Fibroblast of mammary gland (primary cell): Measurements from ENCODE around the gene GALM.

ENCODE experiments used
- DNase-seq: peaks from one replicate; pipeline ENCODE4 v3.0.0-alpha.2; 2010; ENCODE audit warnings: low read depth
- H3K4me3 ChIP-seq: 2 replicates; pipeline ENCODE4 v1.5.1; 2011; ENCODE audit warnings: low read depth, mild to moderate bottlenecking, low read length, moderate library complexity; ENCODE audit not compliant: control insufficient read depth
- TF ChIP-seq, protein P1 (sequence below): conservative IDR thresholded peaks from 2 replicates; pipeline ENCODE4 v1.5.1; 2011; ENCODE audit warnings: low read depth, low read length, inconsistent platforms; ENCODE audit not compliant: control insufficient read depth, insufficient read depth

The GALM gene

DNA sequence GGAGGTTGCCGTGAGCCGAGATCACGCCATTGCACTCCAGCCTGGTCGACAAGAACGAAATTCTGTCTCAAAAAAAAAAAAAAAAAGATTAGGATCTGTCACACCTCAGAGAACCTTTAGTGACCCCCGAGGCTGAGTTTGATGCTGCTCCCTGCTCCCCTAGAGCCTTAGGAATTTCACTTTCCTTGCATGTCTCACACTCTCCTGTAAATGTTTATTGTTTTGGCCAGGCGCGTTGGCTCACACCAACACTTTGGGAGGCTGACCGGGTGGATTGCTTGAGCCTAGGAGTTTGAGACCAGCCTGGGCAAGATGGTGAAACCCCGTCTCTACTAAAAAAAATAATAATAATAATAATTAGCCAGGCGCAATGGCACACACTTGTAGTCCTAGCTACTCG, 53.8 kb downstream of the GALM start:
- no peak for DNase-seq
- TF ChIP-seq, protein P1, sequence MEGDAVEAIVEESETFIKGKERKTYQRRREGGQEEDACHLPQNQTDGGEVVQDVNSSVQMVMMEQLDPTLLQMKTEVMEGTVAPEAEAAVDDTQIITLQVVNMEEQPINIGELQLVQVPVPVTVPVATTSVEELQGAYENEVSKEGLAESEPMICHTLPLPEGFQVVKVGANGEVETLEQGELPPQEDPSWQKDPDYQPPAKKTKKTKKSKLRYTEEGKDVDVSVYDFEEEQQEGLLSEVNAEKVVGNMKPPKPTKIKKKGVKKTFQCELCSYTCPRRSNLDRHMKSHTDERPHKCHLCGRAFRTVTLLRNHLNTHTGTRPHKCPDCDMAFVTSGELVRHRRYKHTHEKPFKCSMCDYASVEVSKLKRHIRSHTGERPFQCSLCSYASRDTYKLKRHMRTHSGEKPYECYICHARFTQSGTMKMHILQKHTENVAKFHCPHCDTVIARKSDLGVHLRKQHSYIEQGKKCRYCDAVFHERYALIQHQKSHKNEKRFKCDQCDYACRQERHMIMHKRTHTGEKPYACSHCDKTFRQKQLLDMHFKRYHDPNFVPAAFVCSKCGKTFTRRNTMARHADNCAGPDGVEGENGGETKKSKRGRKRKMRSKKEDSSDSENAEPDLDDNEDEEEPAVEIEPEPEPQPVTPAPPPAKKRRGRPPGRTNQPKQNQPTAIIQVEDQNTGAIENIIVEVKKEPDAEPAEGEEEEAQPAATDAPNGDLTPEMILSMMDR, result no peak

DNA sequence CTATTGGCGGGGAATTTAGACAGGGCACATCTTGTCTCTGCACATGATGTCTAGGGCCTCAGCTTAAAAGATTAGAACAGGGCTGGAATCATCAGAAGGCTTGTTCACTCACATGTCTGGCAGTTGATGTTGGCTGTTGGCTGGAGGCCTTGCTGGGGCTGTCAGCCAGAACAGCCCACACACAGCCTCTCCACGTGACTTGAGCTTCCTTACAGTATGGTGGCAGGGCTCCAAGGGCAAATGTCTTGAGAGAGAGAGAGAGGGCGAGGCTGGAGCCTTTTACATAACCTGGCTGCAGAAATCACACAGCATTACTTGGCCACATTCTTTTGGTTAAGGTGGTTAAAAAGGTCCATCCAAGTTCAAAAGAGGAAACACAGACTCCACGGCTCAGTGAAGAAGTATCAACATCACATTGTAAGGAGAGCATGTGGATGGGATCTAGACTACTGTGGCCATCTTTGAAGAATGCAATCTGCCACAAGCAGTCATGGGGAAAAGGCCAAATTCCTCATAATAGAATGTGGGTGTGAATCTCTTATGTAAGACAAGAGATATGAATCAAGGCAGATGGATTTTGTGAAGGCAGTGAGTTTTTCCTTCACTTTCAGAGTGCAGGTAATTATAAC, 54.8 kb downstream of the GALM start:
- DNase-seq, result peak; percentile 97
- TF ChIP-seq, protein P1, result no peak
- H3K4me3 ChIP-seq, result no peak overlapping the region

More for the DNA sequence above, 53.8 kb downstream of the GALM start:
- H3K4me3 ChIP-seq, result no peak overlapping the region

DNA sequence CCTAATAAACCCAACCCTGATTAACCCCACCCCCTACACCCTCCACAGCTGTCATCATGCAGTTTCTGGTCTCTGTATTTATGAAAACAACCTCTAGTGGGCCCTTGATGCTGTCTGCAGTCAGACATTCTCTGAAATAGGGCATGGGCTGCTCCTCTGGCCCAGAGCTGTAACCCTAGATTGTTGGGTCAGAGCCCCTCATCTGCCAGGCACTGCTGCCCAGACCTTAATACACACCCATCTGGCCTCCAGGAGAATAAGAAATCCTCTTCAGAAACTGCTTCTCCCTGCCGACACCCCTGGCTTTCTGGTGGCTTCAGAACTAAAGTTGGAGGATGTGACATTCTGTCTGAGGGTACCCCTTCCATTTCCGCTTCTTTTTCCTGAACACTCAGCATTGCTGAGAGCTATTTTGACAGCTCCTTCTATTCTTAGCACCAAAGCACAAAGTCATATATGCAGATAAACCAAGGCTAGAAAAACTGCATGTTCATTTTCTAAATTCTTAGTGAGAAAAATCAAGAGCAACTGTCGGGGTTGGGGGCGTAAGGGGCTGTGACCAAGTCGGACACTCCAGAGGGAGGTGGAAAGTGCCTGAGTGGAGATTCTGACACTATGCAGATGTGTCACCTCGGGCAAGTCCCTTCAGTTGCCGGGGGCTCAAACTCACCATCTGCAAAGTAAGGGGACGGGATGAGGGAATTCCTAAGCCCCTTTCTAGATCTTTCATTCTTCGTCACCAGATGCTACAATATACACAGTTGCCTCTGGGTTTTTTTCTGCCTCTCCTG, 56.6 kb downstream of the GALM start:
- TF ChIP-seq, protein P1, result no peak
- DNase-seq, result no peak
- H3K4me3 ChIP-seq, result no peak overlapping the region

DNA sequence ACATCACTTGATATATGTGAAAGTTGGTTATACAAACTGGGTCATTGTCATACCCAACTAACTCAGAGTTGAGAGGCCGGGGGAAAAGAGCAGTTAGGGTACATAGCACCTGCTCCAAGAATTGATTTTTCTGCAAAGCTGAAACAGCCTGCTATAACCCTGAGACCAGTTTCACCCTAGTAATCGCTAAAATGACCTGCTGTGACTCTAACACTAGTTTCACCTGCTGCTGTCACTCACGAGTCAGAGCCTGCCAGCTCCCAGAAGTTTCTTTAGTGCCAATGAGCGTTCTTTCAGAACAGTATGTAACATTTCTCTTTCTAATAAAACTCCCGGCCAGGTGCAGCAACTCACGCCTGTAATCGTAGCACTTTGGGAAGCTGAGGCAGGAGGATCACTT, 57.3 kb downstream of the GALM start:
- no peak for DNase-seq
- H3K4me3 ChIP-seq, result no peak overlapping the region
- TF ChIP-seq, protein P1, result no peak

DNA sequence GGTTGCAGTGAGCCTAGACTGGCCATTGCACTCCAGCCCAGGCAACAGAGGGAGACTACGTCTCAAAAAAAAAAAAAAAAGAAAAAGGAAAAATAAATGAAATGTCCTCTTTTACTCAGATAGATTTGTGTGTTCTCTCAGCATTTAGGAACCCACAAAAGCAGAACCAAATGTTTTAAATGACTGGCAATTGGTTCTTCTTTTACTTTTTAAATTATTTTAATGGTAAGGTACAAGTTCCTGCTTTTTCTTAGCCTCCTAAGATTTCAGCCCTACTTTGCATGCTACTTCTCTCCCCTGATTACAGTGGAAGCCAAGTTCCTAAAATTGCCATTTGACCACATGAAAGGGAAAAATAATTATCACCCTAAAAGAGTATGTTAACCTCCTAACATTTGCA, 61.7 kb downstream of the GALM start:
- no peak overlapping the region for H3K4me3 ChIP-seq
- TF ChIP-seq, protein P1, result no peak
- DNase-seq, result no peak

DNA sequence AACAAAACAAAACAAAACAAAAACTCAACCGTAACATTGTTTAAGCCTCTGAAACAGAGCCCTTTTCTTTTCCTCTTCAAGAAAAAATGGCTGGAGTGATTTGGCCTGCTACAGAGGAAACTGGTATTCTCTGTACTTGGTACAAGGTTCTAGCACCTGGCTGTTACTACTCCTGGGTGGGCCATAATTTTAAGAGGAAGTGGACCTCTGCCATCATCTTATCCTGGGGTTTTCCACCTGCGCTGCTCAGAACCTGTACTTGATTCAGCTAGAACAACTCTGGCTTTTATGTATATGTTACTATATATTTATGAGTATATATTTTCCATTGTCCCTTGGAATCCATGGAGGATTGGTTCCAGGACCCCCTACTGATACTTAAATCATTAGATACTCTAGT, 62.8 kb downstream of the GALM start:
- TF ChIP-seq, protein P1, result no peak
- DNase-seq, result no peak
- H3K4me3 ChIP-seq, result no peak overlapping the region
